H1 (cell line): ENCODE measurements around the gene RASGRP1. TPM values are rescaled to one million over a fixed set of nuclear protein-coding genes. Genes with fewer than 3 reads are reported as not detected.

Source experiments
- CTCF ChIA-PET: fragments of 300-600 bp; sonication (Branson Sonifier 250); formaldehyde crosslinking; loops from one replicate; lab custom pipeline; 2021; ENCODE audit not compliant: partially characterized antibody; lab: Charles Lee
- POLR2A ChIA-PET: fragments of 300-600 bp; sonication (Branson Sonifier 250); formaldehyde crosslinking; loops from one replicate; lab custom pipeline; 2021; ENCODE audit warnings: inconsistent platforms; ENCODE audit not compliant: partially characterized antibody; lab: Charles Lee
- DNase-seq, 2 experiments: peaks; one replicate each; pipeline versions ENCODE4 v3.0.0 to v3.0.0-alpha.2; 2010 to 2022; ENCODE audit warnings: low spot score in 2 of 2, low read depth in 1 of 2, mixed read lengths in 1 of 2
- FAIRE-seq: peaks from 2 replicates; lab custom pipeline; 2011; peaks lifted over from hg19 to GRCh38; lab: Jason Lieb, UNC
- H2AFZ ChIP-seq: 2 replicates; pipeline ENCODE4 v1.8.1; 2012; ENCODE audit warnings: low read length, inconsistent platforms
- H2AK5ac ChIP-seq: 2 replicates; pipeline ENCODE4 v1.6.1; 2013; ENCODE audit warnings: low read depth, low read length
- H2BK120ac ChIP-seq: replicated peaks from 2 replicates; pipeline ENCODE3; 2013; ENCODE audit warnings: low read depth, low read length, inconsistent platforms
- H2BK12ac ChIP-seq: 2 replicates; pipeline ENCODE4 v1.6.1; 2013; ENCODE audit warnings: low read depth, low read length
- H2BK15ac ChIP-seq: 2 replicates; pipeline ENCODE4 v1.6.1; 2013; ENCODE audit warnings: low read length
- H2BK20ac ChIP-seq: 2 replicates; pipeline ENCODE4 v1.6.1; 2013; ENCODE audit warnings: low read length
- H2BK5ac ChIP-seq: 2 replicates; pipeline ENCODE4 v1.6.1; 2013; ENCODE audit warnings: low read depth, low read length
- H3K14ac ChIP-seq: 2 replicates; pipeline ENCODE4 v1.6.1; 2013; ENCODE audit warnings: inconsistent platforms; ENCODE audit not compliant: insufficient read length
- H3K18ac ChIP-seq: 2 replicates; pipeline ENCODE4 v1.6.1; 2013; ENCODE audit warnings: low read length; ENCODE audit errors: extremely low read depth
- H3K23ac ChIP-seq: 2 replicates; pipeline ENCODE4 v1.6.1; 2013; ENCODE audit warnings: inconsistent platforms; ENCODE audit not compliant: insufficient read length
- H3K23me2 ChIP-seq: 2 replicates; pipeline ENCODE4 v1.6.1; 2013; ENCODE audit warnings: low read depth, low read length
- H3K27ac ChIP-seq: 2 replicates; pipeline ENCODE4 v1.6.1; 2011; ENCODE audit warnings: low read depth, low read length, inconsistent platforms
- H3K27me3 ChIP-seq, 4 experiments: replicated peaks in 1 of 4; 1 replicate in 1 of 4; 2 replicates in 3 of 4; pipeline versions ENCODE4 v1.6.1 to v1.8.1; 2011 to 2013; ENCODE audit warnings: low read length in 3 of 4, mild to moderate bottlenecking in 3 of 4, inconsistent platforms in 2 of 4, mixed read lengths in 2 of 4, moderate library complexity in 1 of 4; ENCODE audit not compliant: control insufficient read depth in 3 of 4, insufficient read depth in 3 of 4; ENCODE audit errors: extremely low read depth in 1 of 4
- H3K36me3 ChIP-seq, 4 experiments: 2 replicates each; pipeline versions ENCODE4 v1.6.1 to v1.8.1; 2011 to 2013; ENCODE audit warnings: mild to moderate bottlenecking in 4 of 4, low read length in 3 of 4, moderate library complexity in 2 of 4, control low read depth in 1 of 4, inconsistent platforms in 1 of 4; ENCODE audit not compliant: insufficient read depth in 4 of 4, control insufficient read depth in 2 of 4
- H3K4ac ChIP-seq: replicated peaks from 2 replicates; pipeline ENCODE3; 2013; ENCODE audit warnings: low read length, low read depth, mixed read lengths, inconsistent platforms; ENCODE audit not compliant: insufficient read length
- H3K4me1 ChIP-seq, 4 experiments: replicated peaks in 1 of 4; 1 replicate in 1 of 4; 2 replicates in 3 of 4; pipeline versions ENCODE4 v1.6.1 to v1.8.1; 2011 to 2013; ENCODE audit warnings: low read length in 3 of 4, inconsistent platforms in 2 of 4, mixed read lengths in 1 of 4; ENCODE audit not compliant: insufficient read depth in 4 of 4, control insufficient read depth in 3 of 4
- H3K4me2 ChIP-seq, 2 experiments: 2 replicates each; pipeline versions ENCODE4 v1.6.1 to v1.8.1; 2011 to 2013; ENCODE audit warnings: low read depth in 2 of 2, low read length in 2 of 2, control low read depth in 1 of 2, inconsistent platforms in 1 of 2, mild to moderate bottlenecking in 1 of 2; ENCODE audit not compliant: insufficient read depth in 1 of 2
- H3K4me3 ChIP-seq, 4 experiments: fragments of 200-600, 300-600 bp in 1 of 4; sonication (generic), shearing (Covaris generic), sonication (Bioruptor Twin) in 1 of 4; 2 replicates each; pipeline versions ENCODE4 v1.5.1 to v1.8.1; 2011 to 2016; ENCODE audit warnings: low read length in 4 of 4, low read depth in 3 of 4, control low read depth in 2 of 4, inconsistent platforms in 2 of 4, mild to moderate bottlenecking in 2 of 4, mixed read lengths in 1 of 4, moderate library complexity in 1 of 4; ENCODE audit not compliant: insufficient read depth in 2 of 4; ENCODE audit errors: extremely low read depth in 1 of 4
- H3K56ac ChIP-seq: replicated peaks from 2 replicates; pipeline ENCODE3; 2013; ENCODE audit warnings: low read depth, mild to moderate bottlenecking, mixed read lengths, low read length, inconsistent platforms; ENCODE audit not compliant: insufficient read length
- H3K79me1 ChIP-seq: 2 replicates; pipeline ENCODE4 v1.6.1; 2013; ENCODE audit warnings: low read depth, low read length, control low read depth
- H3K79me2 ChIP-seq, 2 experiments: 2 replicates each; pipeline versions ENCODE4 v1.6.1 to v1.8.1; 2012 to 2013; ENCODE audit warnings: low read length in 2 of 2, mild to moderate bottlenecking in 2 of 2, inconsistent platforms in 1 of 2; ENCODE audit not compliant: insufficient read depth in 2 of 2, control insufficient read depth in 1 of 2
- H3K9ac ChIP-seq, 4 experiments: replicated peaks in 1 of 4; 1 replicate in 1 of 4; 2 replicates in 3 of 4; pipeline versions ENCODE4 v1.6.1 to v1.8.1; 2011 to 2013; ENCODE audit warnings: low read depth in 3 of 4, low read length in 3 of 4, control low read depth in 2 of 4, mild to moderate bottlenecking in 2 of 4, moderate library complexity in 2 of 4, inconsistent platforms in 1 of 4; ENCODE audit errors: extremely low read depth in 1 of 4
- H3K9me3 ChIP-seq, 2 experiments: 2 replicates each; pipeline versions ENCODE4 v1.6.1 to v1.8.1; 2012 to 2013; ENCODE audit warnings: mild to moderate bottlenecking in 2 of 2, moderate library complexity in 2 of 2, control low read depth in 1 of 2, inconsistent platforms in 1 of 2, low read depth in 1 of 2, low read length in 1 of 2, mixed read lengths in 1 of 2; ENCODE audit not compliant: insufficient read depth in 2 of 2
- H4K20me1 ChIP-seq, 2 experiments: replicated peaks in 1 of 2; 2 replicates each; pipeline versions ENCODE3 to v1.8.1; 2011 to 2013; ENCODE audit warnings: inconsistent platforms in 2 of 2, low read length in 2 of 2, mild to moderate bottlenecking in 1 of 2; ENCODE audit not compliant: insufficient read depth in 2 of 2, control insufficient read depth in 1 of 2
- H4K5ac ChIP-seq: 2 replicates; pipeline ENCODE4 v1.6.1; 2013; ENCODE audit warnings: low read length, low read depth, mixed read lengths, inconsistent platforms; ENCODE audit not compliant: insufficient read length
- H4K8ac ChIP-seq: 2 replicates; pipeline ENCODE4 v1.8.0; 2013; ENCODE audit warnings: mild to moderate bottlenecking, moderate library complexity, low read length, inconsistent platforms; ENCODE audit not compliant: insufficient read depth; ENCODE audit errors: extremely low read depth
- H4K91ac ChIP-seq: replicated peaks from 2 replicates; pipeline ENCODE3; 2013; ENCODE audit warnings: low read length, mixed read lengths, inconsistent platforms; ENCODE audit not compliant: insufficient read length
- ASH2L ChIP-seq: fragments of 200-600, 300-600 bp; sonication (generic); IDR thresholded peaks from one replicate; pipeline ENCODE4 v1.7.1; 2017; ENCODE audit warnings: low read length
- BRCA1 ChIP-seq: IDR thresholded peaks from 2 replicates; pipeline ENCODE4 v1.6.1; 2012; ENCODE audit warnings: low read depth, low read length, improper control_type of control experiment
- SRF ChIP-seq: IDR thresholded peaks from 2 replicates; pipeline ENCODE4 v1.6.1; 2011; ENCODE audit warnings: mild to moderate bottlenecking, low read depth, low read length, moderate library complexity
- polyA plus RNA-seq, 7 experiments: library from polyadenylated mRNA; depleted of rRNA in 3 of 7; stranded (reverse) in 5 of 7; unstranded in 2 of 7; fragments of >200 nt in 5 of 7; fragments of 200-250 nt in 2 of 7; gene quantifications; 1 replicate in 5 of 7; 2 replicates in 1 of 7; 4 replicates in 1 of 7; pipeline versions ENCODE4 v1.2.1 to v1.2.3, GENCODE V29; 2011 to 2013; ENCODE audit warnings: missing spikeins in 2 of 7, mixed read lengths in 2 of 7
- total RNA-seq: library from RNA; stranded (reverse); fragmentation: NEBNext Ultra II Directional; extraction: Animal tissue kit (Norgen Biotek cat#: 25700); gene quantifications from 2 replicates; pipeline ENCODE4 v1.2.1, GENCODE V29; 2021

Gene RASGRP1
- total and polyA plus RNA-seq, 2 of the 8 experiments (the other 6 are each of a cell fraction or from before 2014, with no cell fraction given) = 1.1 to 2.1 TPM

DNA sequence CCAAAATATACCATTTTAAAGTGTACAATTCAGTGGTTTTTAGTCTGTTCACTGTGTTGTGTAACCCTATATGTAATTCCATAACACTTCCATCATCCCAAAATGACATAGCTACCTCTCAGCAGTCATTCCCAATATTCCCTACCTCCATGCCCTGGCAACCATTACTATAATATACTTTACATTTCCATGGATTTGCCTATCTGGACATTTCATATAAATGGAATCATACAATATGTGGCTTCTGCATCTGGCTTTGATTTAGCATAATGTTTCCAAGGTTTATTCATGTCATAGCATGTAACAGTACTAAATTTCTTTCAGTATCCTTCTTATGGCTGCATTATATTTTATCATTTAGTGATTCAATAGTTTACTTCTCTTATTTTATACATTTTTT lies 85.3 kb downstream of the RASGRP1 start:
- H3K56ac ChIP-seq = no peak overlapping the region
- no peaks in the 10 kb centered on the region for H3K9me3 ChIP-seq
- no peaks in the 10 kb centered on the region for H3K4me1 ChIP-seq
- no peak overlapping the region for H2BK5ac ChIP-seq
- H3K4me3 ChIP-seq = no peak overlapping the region
- H2BK15ac ChIP-seq = no peak overlapping the region
- H3K27me3 ChIP-seq = no peaks in the 10 kb centered on the region
- POLR2A ChIA-PET = interaction anchor here (0.8 kb wide), 1 partner anchor 40 kb away, joined by 3 read pairs; no protein-coding TSS in a partner anchor
- H3K27ac ChIP-seq = no peak overlapping the region
- H2AK5ac ChIP-seq = no peak overlapping the region
- DNase-seq (no peak), FAIRE-seq (no peak)
- peaks cover 3 to 36% (median 21%) of the 10 kb centered on the region in 4 experiments; a peak in 7 of 8 replicates for H3K36me3 ChIP-seq
- no peak overlapping the region for H3K9ac ChIP-seq
- no peak overlapping the region for H3K23ac ChIP-seq
- no peaks in the 10 kb centered on the region for H4K20me1 ChIP-seq
- no peak overlapping the region for H3K18ac ChIP-seq
- H3K23me2 ChIP-seq = no peaks in the 10 kb centered on the region
- no peaks in the 10 kb centered on the region for H3K79me2 ChIP-seq
- no peak overlapping the region for H2AFZ ChIP-seq
- CTCF ChIA-PET = interaction anchor here (1.0 to 1.1 kb wide), 2 partner anchors 19 to 39 kb away, joined by 3 read pairs; no protein-coding TSS in a partner anchor
- no peak overlapping the region for H2BK20ac ChIP-seq
- H4K91ac ChIP-seq = no peak overlapping the region
- H2BK12ac ChIP-seq = no peak overlapping the region
- no peak overlapping the region for H3K14ac ChIP-seq
- H4K8ac ChIP-seq = no peak overlapping the region
- H4K5ac ChIP-seq = no peak overlapping the region
- H3K4ac ChIP-seq = no peak overlapping the region
- H3K4me2 ChIP-seq = no peak overlapping the region
- TF ChIP-seq ASH2L (no peak), SRF (no peak), BRCA1 (no peak)
- no peak overlapping the region for H2BK120ac ChIP-seq
- H3K79me1 ChIP-seq = no peaks in the 10 kb centered on the region
